PC-3 (cell line): ENCODE results near the gene SAMM50. TPM values are rescaled to one million over a fixed set of nuclear protein-coding genes. Genes with fewer than 3 reads are reported as not detected.

Experiments
- ATAC-seq: fragments of 200-7000 bp; cut with Tn5 transposase; 2 replicates; pipeline ENCODE4 v1.9.1; 2020; ENCODE audit warnings: mild to moderate bottlenecking, moderate library complexity
- BruUV-seq: library from RNA; stranded (reverse); fragments of 400-500 nt; replicated peaks from 2 replicates; lab custom pipeline; 2021; lab: Mats Ljungman, UMichigan
- CTCF ChIA-PET: fragments of 300-600 bp; sonication (Branson Sonifier 250); formaldehyde crosslinking; loops from one replicate; lab custom pipeline; 2022; ENCODE audit warnings: antibody characterized with exemption; lab: Charles Lee
- POLR2A ChIA-PET: fragments of 300-600 bp; sonication (Branson Sonifier 250); formaldehyde crosslinking; loops from one replicate; lab custom pipeline; 2022; ENCODE audit warnings: antibody characterized with exemption; ENCODE audit not compliant: unreplicated experiment; lab: Charles Lee
- DNase-seq: peaks from one replicate; pipeline ENCODE4 v3.0.0-alpha.2; 2015
- H2AFZ ChIP-seq: fragments of 300-600 bp; sonication (generic); 2 replicates; pipeline ENCODE4 v1.6.0; 2016; ENCODE audit warnings: antibody characterized with exemption, low read length
- H3F3A ChIP-seq: fragments of 300-600 bp; sonication (generic); one replicate; pipeline ENCODE4 v1.6.0; 2017; ENCODE audit warnings: antibody characterized with exemption, low read length, control low read depth, mild to moderate bottlenecking; ENCODE audit not compliant: unreplicated experiment
- H3K27ac ChIP-seq: fragments of 300-600 bp; sonication (generic); 2 replicates; pipeline ENCODE4 v1.5.1; 2016; ENCODE audit warnings: mild to moderate bottlenecking, low read length
- H3K27me3 ChIP-seq: fragments of 300-600 bp; sonication (generic); 2 replicates; pipeline ENCODE4 v1.6.1; 2016; ENCODE audit warnings: low read length, mixed read lengths
- H3K36me3 ChIP-seq: fragments of 300-600 bp; sonication (generic); 2 replicates; pipeline ENCODE4 v1.6.1; 2016; ENCODE audit warnings: low read depth, mixed run types, low read length, mixed read lengths
- H3K4me1 ChIP-seq: fragments of 300-600 bp; sonication (generic); 2 replicates; pipeline ENCODE4 v1.5.1; 2016; ENCODE audit warnings: low read length; ENCODE audit not compliant: insufficient read depth
- H3K4me2 ChIP-seq: fragments of 300-600 bp; sonication (generic); 2 replicates; pipeline ENCODE4 v1.6.0; 2016; ENCODE audit warnings: low read length
- H3K4me3 ChIP-seq: fragments of 300-600 bp; sonication (generic); 2 replicates; pipeline ENCODE4 v1.5.1; 2016; ENCODE audit warnings: mild to moderate bottlenecking, low read length, mixed read lengths
- H3K79me2 ChIP-seq: fragments of 300-600 bp; sonication (generic); 2 replicates; pipeline ENCODE4 v1.6.1; 2017; ENCODE audit warnings: low read length, mixed read lengths
- H3K9ac ChIP-seq: fragments of 300-600 bp; sonication (generic); 2 replicates; pipeline ENCODE4 v1.6.0; 2016; ENCODE audit warnings: mild to moderate bottlenecking, low read length
- H3K9me2 ChIP-seq: fragments of 300-600 bp; sonication (generic); replicated peaks from 2 replicates; pipeline ENCODE4 v1.6.1; 2016; ENCODE audit warnings: mixed run types, low read length, mixed read lengths
- H3K9me3 ChIP-seq: fragments of 300-600 bp; sonication (generic); 2 replicates; pipeline ENCODE4 v1.6.1; 2016; ENCODE audit warnings: low read length, mixed read lengths
- H4K20me1 ChIP-seq: fragments of 300-600 bp; sonication (generic); 2 replicates; pipeline ENCODE4 v1.6.1; 2016; ENCODE audit warnings: low read length, mixed read lengths
- EZH2 ChIP-seq: fragments of 300-600 bp; sonication (generic); IDR thresholded peaks from one replicate; pipeline ENCODE4 v1.6.1; 2017; ENCODE audit warnings: antibody characterized with exemption, mild to moderate bottlenecking, low read length; ENCODE audit not compliant: unreplicated experiment
- EZH2phosphoT487 ChIP-seq: fragments of 300-600 bp; sonication (generic); IDR thresholded peaks from 2 replicates; pipeline ENCODE4 v1.6.1; 2018; ENCODE audit warnings: mild to moderate bottlenecking, antibody characterized with exemption, low read length, borderline replicate concordance
- intact Hi-C: fragments of 100-400 bp; cut with micrococcal nuclease; formaldehyde crosslinking; loops from 2 replicates; pipeline ENCODE4 v1.9.0; 2023
- total RNA-seq: library from RNA; depleted of rRNA; stranded (reverse); fragments of >200 nt; gene quantifications from 2 replicates; pipeline ENCODE4 v1.2.3, GENCODE V29; 2014
- TF ChIP-seq, protein P1 (sequence below): fragments of 300-600 bp; sonication (generic); conservative IDR thresholded peaks from 2 replicates; pipeline ENCODE4 v1.5.1; 2017; ENCODE audit warnings: antibody characterized with exemption, low read depth, mild to moderate bottlenecking, low read length

The SAMM50 gene
- total RNA-seq, 1 experiment from 2014 or later: 34.5 TPM

DNA sequence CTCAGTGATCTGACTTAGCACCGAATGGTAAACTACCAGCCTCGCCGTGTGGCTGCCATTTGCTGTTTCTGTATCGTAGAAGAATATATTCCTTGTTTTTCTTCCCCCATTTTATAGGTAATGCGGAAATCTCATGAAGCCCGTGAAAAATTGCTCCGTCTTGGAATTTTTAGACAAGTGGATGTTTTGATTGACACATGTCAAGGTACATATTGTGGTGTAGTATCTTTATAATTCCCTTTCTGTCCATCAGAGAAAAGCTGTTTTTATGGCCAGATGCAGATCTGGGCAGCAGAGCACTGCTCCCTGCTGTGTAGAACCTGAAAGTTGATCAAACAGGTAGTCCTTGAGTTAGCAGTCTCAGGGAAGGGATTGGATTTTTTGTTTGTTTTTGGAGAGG is 13.4 kb downstream of the SAMM50 start:
- ChIA-PET POLR2A (no interaction called here), CTCF (no interaction called here)
- Histone ChIP-seq H3K27me3 (no peaks in the 10 kb centered on the region), H3K4me1 (no peaks in the 10 kb centered on the region), H3K9me2 (no peaks in the 10 kb centered on the region), H4K20me1 (no peaks in the 10 kb centered on the region), H3K9ac (no peak overlapping the region), H3K36me3 (peaks cover 24% of the 10 kb centered on the region), H2AFZ (no peak overlapping the region), H3K9me3 (no peaks in the 10 kb centered on the region), H3K4me3 (no peak overlapping the region), H3K4me2 (no peak overlapping the region), H3K79me2 (no peaks in the 10 kb centered on the region), H3K27ac (no peak overlapping the region), H3F3A (no peaks in the 10 kb centered on the region)
- BruUV-seq: no TSS peak
- ATAC-seq (no peak), DNase-seq (no peak)
- intact Hi-C loops: no loop called here
- TF ChIP-seq EZH2phosphoT487: no peak

DNA sequence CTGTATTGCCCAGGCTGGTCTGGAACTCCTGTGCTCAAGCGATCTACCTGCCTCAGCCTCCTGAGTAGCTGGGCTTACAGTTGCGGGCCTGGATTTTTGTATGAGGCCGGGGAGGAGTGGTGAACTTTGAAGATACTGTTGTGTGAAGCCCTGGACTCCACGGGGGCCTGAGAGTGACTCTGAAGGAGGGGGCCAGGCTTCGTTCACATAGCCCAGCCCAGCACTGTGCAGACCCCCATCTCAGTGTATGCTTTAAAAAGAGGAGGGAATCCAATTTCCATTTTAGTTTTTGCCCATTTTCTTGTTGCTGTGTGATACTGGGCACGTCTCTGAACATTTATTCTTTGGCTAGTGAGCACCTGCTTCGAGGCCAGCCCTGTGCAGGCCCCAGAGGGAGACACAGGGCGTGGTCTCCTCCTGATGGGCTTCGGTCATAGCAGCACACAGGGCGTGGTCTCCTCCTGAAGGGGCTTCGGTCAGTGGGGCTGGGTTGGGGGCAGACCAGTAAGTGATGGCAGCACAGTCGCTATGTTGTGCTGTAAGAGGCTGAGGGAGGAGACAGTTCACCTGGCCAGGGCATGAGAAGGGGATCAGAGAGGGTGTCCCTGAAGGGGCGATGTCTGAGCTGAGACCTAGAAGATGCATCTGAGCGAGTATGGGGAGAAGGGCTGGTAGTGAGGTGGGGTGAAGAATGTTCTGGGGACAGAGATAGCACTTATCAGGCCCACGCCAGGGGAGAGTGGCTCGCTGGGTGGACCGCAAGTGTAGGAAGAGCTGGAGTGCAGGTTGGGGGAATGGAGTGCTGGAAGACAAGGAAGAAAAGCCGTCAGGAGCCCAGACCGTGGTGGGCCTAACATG is 14.0 kb downstream of the SAMM50 start:
- intact Hi-C loops: no loop called here
- Histone ChIP-seq H3K4me1 (no peaks in the 10 kb centered on the region), H4K20me1 (no peaks in the 10 kb centered on the region), H3F3A (no peaks in the 10 kb centered on the region), H3K9me2 (no peaks in the 10 kb centered on the region), H3K79me2 (no peaks in the 10 kb centered on the region), H3K27me3 (no peaks in the 10 kb centered on the region), H3K36me3 (peaks cover 23% of the 10 kb centered on the region), H3K9me3 (no peaks in the 10 kb centered on the region), H3K9ac (no peak overlapping the region), H3K27ac (no peak overlapping the region), H3K4me3 (no peak overlapping the region), H2AFZ (no peak overlapping the region), H3K4me2 (no peak overlapping the region)
- POLR2A ChIA-PET: no interaction called here
- TF ChIP-seq EZH2 (no peak), EZH2phosphoT487 (no peak)
- TF ChIP-seq, protein P1, sequence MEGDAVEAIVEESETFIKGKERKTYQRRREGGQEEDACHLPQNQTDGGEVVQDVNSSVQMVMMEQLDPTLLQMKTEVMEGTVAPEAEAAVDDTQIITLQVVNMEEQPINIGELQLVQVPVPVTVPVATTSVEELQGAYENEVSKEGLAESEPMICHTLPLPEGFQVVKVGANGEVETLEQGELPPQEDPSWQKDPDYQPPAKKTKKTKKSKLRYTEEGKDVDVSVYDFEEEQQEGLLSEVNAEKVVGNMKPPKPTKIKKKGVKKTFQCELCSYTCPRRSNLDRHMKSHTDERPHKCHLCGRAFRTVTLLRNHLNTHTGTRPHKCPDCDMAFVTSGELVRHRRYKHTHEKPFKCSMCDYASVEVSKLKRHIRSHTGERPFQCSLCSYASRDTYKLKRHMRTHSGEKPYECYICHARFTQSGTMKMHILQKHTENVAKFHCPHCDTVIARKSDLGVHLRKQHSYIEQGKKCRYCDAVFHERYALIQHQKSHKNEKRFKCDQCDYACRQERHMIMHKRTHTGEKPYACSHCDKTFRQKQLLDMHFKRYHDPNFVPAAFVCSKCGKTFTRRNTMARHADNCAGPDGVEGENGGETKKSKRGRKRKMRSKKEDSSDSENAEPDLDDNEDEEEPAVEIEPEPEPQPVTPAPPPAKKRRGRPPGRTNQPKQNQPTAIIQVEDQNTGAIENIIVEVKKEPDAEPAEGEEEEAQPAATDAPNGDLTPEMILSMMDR: no peak
- no peak for ATAC-seq
- DNase-seq: no peak
- CTCF ChIA-PET: no interaction called here
- BruUV-seq: no TSS peak

DNA sequence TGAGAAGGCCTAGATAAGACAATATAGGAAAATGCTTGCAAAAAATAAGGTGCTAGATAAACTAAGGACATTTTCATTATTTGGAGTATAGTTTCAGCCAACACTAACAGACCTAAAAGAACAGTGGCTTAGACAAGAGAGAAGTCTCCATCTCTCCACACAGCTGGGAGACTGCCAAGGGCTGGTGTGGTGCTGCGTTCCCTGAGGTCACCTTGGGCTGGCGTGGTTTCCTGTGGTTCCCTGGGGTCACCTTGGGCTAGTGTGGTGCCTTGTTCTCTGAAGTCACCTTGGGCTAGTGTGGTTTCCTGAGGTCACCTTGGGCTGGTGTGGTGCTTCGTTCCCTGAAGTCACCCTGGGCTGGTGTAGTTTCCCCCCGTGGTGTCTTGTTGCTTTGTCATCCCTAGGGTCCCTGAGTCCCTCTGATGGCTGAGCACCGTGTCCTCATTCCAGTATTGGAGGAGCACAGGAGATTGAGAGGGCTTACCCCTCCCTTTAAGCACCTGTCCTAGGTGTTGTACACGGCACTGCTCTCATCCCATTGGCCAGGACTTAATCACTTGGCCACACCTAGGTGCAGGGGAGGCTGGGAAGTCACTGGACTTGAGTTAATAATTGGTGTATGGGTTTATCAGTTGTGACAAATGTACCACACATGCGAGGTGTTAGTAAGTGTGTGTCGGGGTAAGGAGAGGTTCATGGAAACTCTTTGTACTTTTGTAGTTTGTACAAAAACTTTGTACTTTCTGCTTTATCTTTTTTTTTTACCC is 14.9 kb downstream of the SAMM50 start:
- H3K9me2 ChIP-seq: no peaks in the 10 kb centered on the region
- ChIA-PET CTCF (no interaction called here), POLR2A (no interaction called here)
- no peak overlapping the region for H3K4me3 ChIP-seq
- intact Hi-C loops: no loop called here
- H3K4me1 ChIP-seq: no peaks in the 10 kb centered on the region
- no peak overlapping the region for H3K9ac ChIP-seq
- H3K27ac ChIP-seq: no peak overlapping the region
- H3F3A ChIP-seq: no peaks in the 10 kb centered on the region
- no TSS peak for BruUV-seq
- TF ChIP-seq EZH2: no peak
- TF ChIP-seq EZH2phosphoT487: no peak
- TF ChIP-seq, protein P1: no peak
- no peak overlapping the region for H3K4me2 ChIP-seq
- DNase-seq: no peak
- H4K20me1 ChIP-seq: no peaks in the 10 kb centered on the region
- peaks cover 18% of the 10 kb centered on the region for H3K36me3 ChIP-seq
- H3K27me3 ChIP-seq: no peaks in the 10 kb centered on the region
- ATAC-seq: no peak
- H3K9me3 ChIP-seq: no peaks in the 10 kb centered on the region
- H3K79me2 ChIP-seq: no peaks in the 10 kb centered on the region
- no peak overlapping the region for H2AFZ ChIP-seq
